HepG2 (cell line): ENCODE results near the gene SLC27A1. TPM values are rescaled to one million over a fixed set of nuclear protein-coding genes. Genes with fewer than 3 reads are reported as not detected.

ENCODE experiments used
- ATAC-seq: fragments of 200-7000 bp; cut with Tn5 transposase; 3 replicates; pipeline ENCODE4 v1.9.1; 2020; ENCODE audit warnings: mild to moderate bottlenecking, moderate library complexity
- BruUV-seq: library from RNA; stranded (reverse); fragments of 400-500 nt; replicated peaks from 2 replicates; lab custom pipeline; 2021; lab: Mats Ljungman, UMichigan
- CTCF ChIA-PET: fragments of 300-600 bp; formaldehyde crosslinking; extraction: SDS; loops from one replicate; lab custom pipeline; 2021; ENCODE audit warnings: low total read pairs, inconsistent platforms, low intra/inter-chr PET ratio; lab: Yijun Ruan, JAX
- POLR2A ChIA-PET: fragments of 350-600 bp; sonication (Branson Sonifier 250); formaldehyde crosslinking; loops from one replicate; lab custom pipeline; 2020; ENCODE audit warnings: antibody characterized with exemption, inconsistent platforms; lab: Yijun Ruan, JAX
- DNase-seq: peaks from one replicate; pipeline ENCODE4 v3.0.0-alpha.2; 2015; ENCODE audit warnings: low spot score
- FAIRE-seq: peaks from 3 replicates; lab custom pipeline; 2011; peaks lifted over from hg19 to GRCh38; lab: Jason Lieb, UNC
- H2AFZ ChIP-seq: one replicate; pipeline ENCODE4 v1.6.1; 2011; ENCODE audit warnings: low read length, inconsistent platforms
- H3K27ac ChIP-seq: fragments of 300-600 bp; 3 replicates; pipeline ENCODE4 v1.8.0; 2011; ENCODE audit warnings: mixed run types, mild to moderate bottlenecking, mixed read lengths, low read length, inconsistent platforms; ENCODE audit not compliant: insufficient read depth; ENCODE audit errors: extremely low read length
- H3K27me3 ChIP-seq, 2 experiments: fragments of 200-600 bp in 1 of 2; 2 replicates in 1 of 2; 3 replicates in 1 of 2; pipeline versions ENCODE4 v1.6.0 to v1.8.0; 2011; ENCODE audit warnings: low read length in 2 of 2, mild to moderate bottlenecking in 2 of 2, moderate library complexity in 2 of 2, inconsistent platforms in 1 of 2; ENCODE audit not compliant: insufficient read depth in 2 of 2, control insufficient read depth in 1 of 2
- H3K36me3 ChIP-seq, 2 experiments: fragments of 200-600 bp in 1 of 2; replicated peaks in 1 of 2; 2 replicates in 1 of 2; 3 replicates in 1 of 2; pipeline versions ENCODE4 v1.5.1 to v1.8.0; 2011; ENCODE audit warnings: low read length in 2 of 2, inconsistent platforms in 1 of 2; ENCODE audit not compliant: insufficient read depth in 2 of 2, control insufficient read depth in 1 of 2
- H3K4me1 ChIP-seq: 2 replicates; pipeline ENCODE4 v1.5.1; 2012; ENCODE audit warnings: low read length, inconsistent platforms; ENCODE audit not compliant: insufficient read depth
- H3K4me2 ChIP-seq: 2 replicates; pipeline ENCODE4 v1.6.0; 2011; ENCODE audit warnings: low read depth, low read length, inconsistent platforms
- H3K4me3 ChIP-seq, 3 experiments: fragments of 200-600 bp in 1 of 3; sonication (generic), shearing (Covaris generic) in 1 of 3; replicated peaks in 1 of 3; 2 replicates each; pipeline ENCODE4 v1.5.1; 2011 to 2016; ENCODE audit warnings: low read length in 3 of 3, inconsistent platforms in 2 of 3, low read depth in 2 of 3, mild to moderate bottlenecking in 2 of 3, control low read depth in 1 of 3, mixed read lengths in 1 of 3; ENCODE audit not compliant: insufficient read depth in 1 of 3
- H3K79me2 ChIP-seq: one replicate; pipeline ENCODE4 v1.6.1; 2011; ENCODE audit warnings: low read length, inconsistent platforms; ENCODE audit not compliant: insufficient read depth
- H3K9ac ChIP-seq: 2 replicates; pipeline ENCODE4 v1.6.0; 2011; ENCODE audit warnings: mild to moderate bottlenecking, low read depth, low read length, inconsistent platforms; ENCODE audit not compliant: insufficient read depth
- H3K9me3 ChIP-seq: 2 replicates; pipeline ENCODE4 v1.5.1; 2012; ENCODE audit warnings: mild to moderate bottlenecking, low read length
- H4K20me1 ChIP-seq: 2 replicates; pipeline ENCODE4 v1.6.0; 2011; ENCODE audit warnings: inconsistent platforms, mild to moderate bottlenecking, low read length, moderate library complexity; ENCODE audit not compliant: insufficient read depth
- ATF1 ChIP-seq: IDR thresholded peaks from 2 replicates; pipeline ENCODE4 v1.6.1; 2016; ENCODE audit warnings: mild to moderate bottlenecking, control low read depth
- MEIS2 ChIP-seq: sonication (generic); formaldehyde crosslinking; IDR thresholded peaks from 2 replicates; pipeline ENCODE4 v1.9.0; 2021; ENCODE audit warnings: mild to moderate bottlenecking, missing genetic modification reagents
- MYC ChIP-seq: sonication (generic); formaldehyde crosslinking; IDR thresholded peaks from 2 replicates; pipeline ENCODE4 v1.9.0; 2021; ENCODE audit warnings: missing genetic modification reagents, borderline replicate concordance
- RBM39 ChIP-seq: fragments of 200-400 bp; formaldehyde crosslinking; IDR thresholded peaks from one replicate; pipeline ENCODE4 v1.6.1; 2018; ENCODE audit warnings: antibody characterized with exemption, mild to moderate bottlenecking, low read depth, low read length; ENCODE audit not compliant: poor library complexity, severe bottlenecking
- RFX5 ChIP-seq: IDR thresholded peaks from 2 replicates; pipeline ENCODE4 v1.6.1; 2011; ENCODE audit warnings: low read depth, low read length, improper control_type of control experiment
- RNF2 ChIP-seq: fragments of 450-650 bp; conservative IDR thresholded peaks from 2 replicates; pipeline ENCODE4 v1.6.1; 2016; ENCODE audit warnings: low read depth
- SMARCE1 ChIP-seq: fragments of 450-650 bp; IDR thresholded peaks from 2 replicates; pipeline ENCODE4 v1.6.1; 2017; ENCODE audit warnings: borderline replicate concordance
- ZFP36 ChIP-seq: fragments of 150-350 bp; IDR thresholded peaks from 2 replicates; pipeline ENCODE4 v1.6.1; 2018; ENCODE audit warnings: borderline replicate concordance, low read length, low read depth; ENCODE audit not compliant: partially characterized antibody
- ZNF446 ChIP-seq: sonication (generic); formaldehyde crosslinking; IDR thresholded peaks from 2 replicates; pipeline ENCODE4 v1.5.0; 2020; ENCODE audit warnings: mild to moderate bottlenecking, missing genetic modification reagents
- ZNF607 ChIP-seq: sonication (generic); formaldehyde crosslinking; IDR thresholded peaks from 2 replicates; pipeline ENCODE4 v1.5.1; 2020; ENCODE audit warnings: missing genetic modification reagents, mild to moderate bottlenecking, borderline replicate concordance
- ZNF749 ChIP-seq: sonication (generic); formaldehyde crosslinking; IDR thresholded peaks from 2 replicates; pipeline ENCODE4 v1.8.0; 2022; ENCODE audit warnings: mild to moderate bottlenecking, missing genetic modification reagents, moderate library complexity, borderline replicate concordance
- WGBS: methylation state at CpG from one replicate; pipeline ENCODE4 v1.1.6; 2017; ENCODE audit warnings: low lambda C conversion rate; 5-methylcytosine and 5-hydroxymethylcytosine counted together
- in situ Hi-C: cut with HindIII; loops from 2 replicates; pipeline ENCODE4 v1.10.0; 2017; ENCODE audit warnings: low pct_unique_long_range_greater_than_20kb; ENCODE audit not compliant: extremely low pct_ligation_motif_present
- intact Hi-C: fragments of 100-400 bp; cut with micrococcal nuclease; formaldehyde crosslinking; loops from one replicate; pipeline ENCODE4 v1.10.0; 2022; ENCODE audit not compliant: unreplicated experiment
- polyA plus RNA-seq, 8 experiments: library from polyadenylated mRNA; depleted of rRNA in 3 of 8; stranded (reverse) in 7 of 8; unstranded in 1 of 8; fragments of >200 nt; fragmentation: Illumina TruSeq in 4 of 8; extraction: Trizol in 4 of 8; gene quantifications; 2 replicates each; pipeline versions ENCODE4 v1.2.1 to v1.2.3, GENCODE V29; 2011 to 2016; ENCODE audit warnings: low read depth in 4 of 8, missing spikeins in 1 of 8, mixed read lengths in 1 of 8; ENCODE audit not compliant: insufficient read depth in 1 of 8
- total RNA-seq, 5 experiments: library from RNA; depleted of rRNA; stranded (reverse); fragments of >200 nt; fragmentation: Illumina TruSeq; extraction: Trizol; gene quantifications; 2 replicates each; pipeline ENCODE4 v1.2.3, GENCODE V29; 2016; ENCODE audit warnings: low read depth in 1 of 5
- TF ChIP-seq, protein P1 (sequence below): sonication (generic); formaldehyde crosslinking; IDR thresholded peaks from 2 replicates; pipeline ENCODE4 v1.8.0; 2022; ENCODE audit warnings: mild to moderate bottlenecking, missing genetic modification reagents, moderate library complexity
- TF ChIP-seq, protein P2 (sequence below): sonication (generic); formaldehyde crosslinking; IDR thresholded peaks from 2 replicates; pipeline ENCODE4 v1.4.0; 2020; ENCODE audit warnings: missing genetic modification reagents, borderline replicate concordance
- TF ChIP-seq, protein P3 (sequence below): fragments of 450-650 bp; IDR thresholded peaks from 2 replicates; pipeline ENCODE4 v1.6.1; 2016
- TF ChIP-seq, protein P4 (sequence below), 2 experiments: sonication (generic) in 1 of 2; formaldehyde crosslinking in 1 of 2; IDR thresholded peaks; 2 replicates each; pipeline versions ENCODE4 v1.4.0 to v1.6.1; 2018 to 2020; ENCODE audit warnings: missing genetic modification reagents in 2 of 2, borderline replicate concordance in 1 of 2, low read depth in 1 of 2, mild to moderate bottlenecking in 1 of 2, missing biosample characterization in 1 of 2

The SLC27A1 gene
- total and polyA plus RNA-seq, 2 of the 13 experiments (the other 11 are each of a cell fraction or from before 2014, with no cell fraction given), result 4.1 to 8.8 TPM

DNA sequence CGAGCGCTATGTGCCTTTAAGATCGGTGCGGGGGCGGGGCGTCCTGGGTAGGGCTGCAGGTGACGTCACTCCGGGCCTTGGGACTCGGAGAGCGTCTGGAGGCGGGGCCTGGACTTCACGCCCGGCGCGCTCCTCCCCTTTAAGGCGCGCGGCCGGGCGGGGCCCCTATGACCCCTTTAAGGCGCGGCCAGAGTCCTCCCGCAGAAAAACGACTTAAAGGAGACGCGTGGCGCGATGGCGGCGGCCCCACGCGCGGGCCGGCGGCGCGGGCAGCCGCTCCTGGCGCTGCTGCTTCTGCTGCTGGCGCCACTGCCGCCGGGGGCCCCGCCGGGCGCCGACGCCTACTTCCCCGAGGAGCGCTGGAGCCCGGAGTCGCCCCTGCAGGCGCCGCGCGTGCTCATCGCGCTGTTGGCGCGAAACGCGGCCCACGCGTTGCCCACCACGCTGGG is 85.2 kb downstream of the SLC27A1 start, which contains the start of gene COLGALT1:
COLGALT1 (plus strand) TSS at position 170 of the 449 bp plus-strand sequence; CDS start at position 235, 65 bp downstream.
- POLR2A ChIA-PET, result interaction anchor here (1.0 kb wide), 1 partner anchor 44 kb away, joined by 3 read pairs; the partner anchor contains the start of gene PGLS
- Histone ChIP-seq H3K9me3 (no peaks in the 10 kb centered on the region), H3K4me2 (peak within 1 kb of the TSS; percentile 81), H3K27me3 (no peaks in the 10 kb centered on the region), H3K4me1 (peaks cover 25% of the 10 kb centered on the region), H2AFZ (no peak within 1 kb of the TSS), H3K4me3 (peak within 1 kb of the TSS; percentile 68 to 98 (median 82)), H3K27ac (peak within 1 kb of the TSS; percentile 56), H3K9ac (peak within 1 kb of the TSS; percentile 82), H3K36me3 (peaks cover 10 to 19% of the 10 kb centered on the region in 2 experiments), H4K20me1 (no peaks in the 10 kb centered on the region), H3K79me2 (peaks cover 15% of the 10 kb centered on the region)
- no CpG with 5 or more reads among the region's 64 CpGs for WGBS
- CTCF ChIA-PET, result interaction anchor here (0.6 kb wide), 1 partner anchor 45 kb away, joined by 3 read pairs; no protein-coding TSS in a partner anchor
- FAIRE-seq (peak; percentile 61), DNase-seq (peak; percentile 89), ATAC-seq (peak; percentile 94)
- BruUV-seq, result no TSS peak
- in situ Hi-C loops (no loop called here), intact Hi-C loops (no loop called here)
- TF ChIP-seq MYC (CRISPR knock-in tag) (peak; percentile 40), RNF2 (no peak), RFX5 (peak; percentile 61; the same call in 1 of the 2 replicates), RBM39 (peak; percentile 12), ZNF749 (CRISPR knock-in tag) (no peak), ZNF607 (no peak; the same call in 1 of the 2 replicates), MEIS2 (no peak), SMARCE1 (no peak), ZFP36 (no peak), ATF1 (CRISPR knock-in tag) (peak; percentile 65), ZNF446 (CRISPR knock-in tag) (no peak)
- TF ChIP-seq, protein P1, sequence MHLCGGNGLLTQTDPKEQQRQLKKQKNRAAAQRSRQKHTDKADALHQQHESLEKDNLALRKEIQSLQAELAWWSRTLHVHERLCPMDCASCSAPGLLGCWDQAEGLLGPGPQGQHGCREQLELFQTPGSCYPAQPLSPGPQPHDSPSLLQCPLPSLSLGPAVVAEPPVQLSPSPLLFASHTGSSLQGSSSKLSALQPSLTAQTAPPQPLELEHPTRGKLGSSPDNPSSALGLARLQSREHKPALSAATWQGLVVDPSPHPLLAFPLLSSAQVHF (CRISPR knock-in tag), result no peak
- TF ChIP-seq, protein P2, sequence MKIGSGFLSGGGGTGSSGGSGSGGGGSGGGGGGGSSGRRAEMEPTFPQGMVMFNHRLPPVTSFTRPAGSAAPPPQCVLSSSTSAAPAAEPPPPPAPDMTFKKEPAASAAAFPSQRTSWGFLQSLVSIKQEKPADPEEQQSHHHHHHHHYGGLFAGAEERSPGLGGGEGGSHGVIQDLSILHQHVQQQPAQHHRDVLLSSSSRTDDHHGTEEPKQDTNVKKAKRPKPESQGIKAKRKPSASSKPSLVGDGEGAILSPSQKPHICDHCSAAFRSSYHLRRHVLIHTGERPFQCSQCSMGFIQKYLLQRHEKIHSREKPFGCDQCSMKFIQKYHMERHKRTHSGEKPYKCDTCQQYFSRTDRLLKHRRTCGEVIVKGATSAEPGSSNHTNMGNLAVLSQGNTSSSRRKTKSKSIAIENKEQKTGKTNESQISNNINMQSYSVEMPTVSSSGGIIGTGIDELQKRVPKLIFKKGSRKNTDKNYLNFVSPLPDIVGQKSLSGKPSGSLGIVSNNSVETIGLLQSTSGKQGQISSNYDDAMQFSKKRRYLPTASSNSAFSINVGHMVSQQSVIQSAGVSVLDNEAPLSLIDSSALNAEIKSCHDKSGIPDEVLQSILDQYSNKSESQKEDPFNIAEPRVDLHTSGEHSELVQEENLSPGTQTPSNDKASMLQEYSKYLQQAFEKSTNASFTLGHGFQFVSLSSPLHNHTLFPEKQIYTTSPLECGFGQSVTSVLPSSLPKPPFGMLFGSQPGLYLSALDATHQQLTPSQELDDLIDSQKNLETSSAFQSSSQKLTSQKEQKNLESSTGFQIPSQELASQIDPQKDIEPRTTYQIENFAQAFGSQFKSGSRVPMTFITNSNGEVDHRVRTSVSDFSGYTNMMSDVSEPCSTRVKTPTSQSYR (CRISPR knock-in tag), result no peak
- TF ChIP-seq, protein P3, sequence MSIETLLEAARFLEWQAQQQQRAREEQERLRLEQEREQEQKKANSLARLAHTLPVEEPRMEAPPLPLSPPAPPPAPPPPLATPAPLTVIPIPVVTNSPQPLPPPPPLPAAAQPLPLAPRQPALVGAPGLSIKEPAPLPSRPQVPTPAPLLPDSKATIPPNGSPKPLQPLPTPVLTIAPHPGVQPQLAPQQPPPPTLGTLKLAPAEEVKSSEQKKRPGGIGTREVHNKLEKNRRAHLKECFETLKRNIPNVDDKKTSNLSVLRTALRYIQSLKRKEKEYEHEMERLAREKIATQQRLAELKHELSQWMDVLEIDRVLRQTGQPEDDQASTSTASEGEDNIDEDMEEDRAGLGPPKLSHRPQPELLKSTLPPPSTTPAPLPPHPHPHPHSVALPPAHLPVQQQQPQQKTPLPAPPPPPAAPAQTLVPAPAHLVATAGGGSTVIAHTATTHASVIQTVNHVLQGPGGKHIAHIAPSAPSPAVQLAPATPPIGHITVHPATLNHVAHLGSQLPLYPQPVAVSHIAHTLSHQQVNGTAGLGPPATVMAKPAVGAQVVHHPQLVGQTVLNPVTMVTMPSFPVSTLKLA, result no peak
- TF ChIP-seq, protein P4, sequence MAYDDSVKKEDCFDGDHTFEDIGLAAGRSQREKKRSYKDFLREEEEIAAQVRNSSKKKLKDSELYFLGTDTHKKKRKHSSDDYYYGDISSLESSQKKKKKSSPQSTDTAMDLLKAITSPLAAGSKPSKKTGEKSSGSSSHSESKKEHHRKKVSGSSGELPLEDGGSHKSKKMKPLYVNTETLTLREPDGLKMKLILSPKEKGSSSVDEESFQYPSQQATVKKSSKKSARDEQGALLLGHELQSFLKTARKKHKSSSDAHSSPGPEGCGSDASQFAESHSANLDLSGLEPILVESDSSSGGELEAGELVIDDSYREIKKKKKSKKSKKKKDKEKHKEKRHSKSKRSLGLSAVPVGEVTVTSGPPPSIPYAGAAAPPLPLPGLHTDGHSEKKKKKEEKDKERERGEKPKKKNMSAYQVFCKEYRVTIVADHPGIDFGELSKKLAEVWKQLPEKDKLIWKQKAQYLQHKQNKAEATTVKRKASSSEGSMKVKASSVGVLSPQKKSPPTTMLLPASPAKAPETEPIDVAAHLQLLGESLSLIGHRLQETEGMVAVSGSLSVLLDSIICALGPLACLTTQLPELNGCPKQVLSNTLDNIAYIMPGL (CRISPR knock-in tag; IDR thresholded peaks at IDR 0.05; ENCODE audit: borderline replicate concordance in 1 of 2, low read depth in 1 of 2), result 0 out of 4 replicates have a peak, but pooled peaks of 1 of the 2 experiments have one; percentile 10
